RWPE1 (cell line): ENCODE data around the gene CRYGN.

Source experiments
- CTCF ChIA-PET: fragments of 350-600 bp; sonication (Branson Sonifier 250); formaldehyde crosslinking; extraction: SDS; loops from one replicate; lab custom pipeline; 2021; lab: Yijun Ruan, JAX
- POLR2A ChIA-PET: fragments of 400-600 bp; formaldehyde crosslinking; extraction: SDS; loops from one replicate; lab custom pipeline; 2020; ENCODE audit warnings: antibody characterized with exemption; ENCODE audit not compliant: low non-redundant PET; lab: Yijun Ruan, JAX
- DNase-seq: peaks from one replicate; pipeline ENCODE4 v3.0.0; 2012; ENCODE audit warnings: low spot score
- H3K27ac ChIP-seq: fragments of 450-650 bp; 2 replicates; pipeline ENCODE4 v1.5.1; 2017
- CTCF ChIP-seq: fragments of 450-650 bp; conservative IDR thresholded peaks from 2 replicates; pipeline ENCODE4 v1.5.1; 2017; ENCODE audit warnings: low read depth, mild to moderate bottlenecking

The CRYGN gene

GRCh38 chr7:151379193-151379520 lies 60.8 kb downstream of the CRYGN start:
- POLR2A ChIA-PET, result no interaction called here

More at GRCh38 chr7:151379193-151379520, 60.8 kb downstream of the CRYGN start:
- CTCF ChIA-PET, result interaction anchor here (0.6 kb wide), 1 partner anchor 12 kb away, joined by 3 read pairs; no protein-coding TSS in a partner anchor
- peak overlapping the region; percentile 7; the same call in 1 of the 2 replicates for H3K27ac ChIP-seq
- DNase-seq, result no peak
- no peak for TF ChIP-seq CTCF
